Measurements from ENCODE around the gene PTPRT. TPM values are rescaled to one million over a fixed set of nuclear protein-coding genes. Genes with fewer than 3 reads are reported as not detected.

The PTPRT gene
- total and polyA plus RNA-seq, 12 donors, result 0.04 to 0.53 (median 0.22) TPM; not detected in 1

GRCh38 chr20:42697962-42698361 is 491.7 kb downstream of the PTPRT start:
- ATAC-seq (no peak), DNase-seq (no peak)
- Histone ChIP-seq H3K27me3 (peaks cover 0 to 4% (median 0%) of the 10 kb centered on the region in 7 donors), H3K36me3 (no peaks in the 10 kb centered on the region), H3K4me3 (no peak overlapping the region), H3K4me1 (no peaks in the 10 kb centered on the region), H3K27ac (no peak overlapping the region), H3K9me3 (peaks cover 0 to 6% (median 0%) of the 10 kb centered on the region in 11 donors)
- WGBS, 2 donors, result 75 to 80% methylated on average over 3 of the region's 3 CpGs
- TF ChIP-seq CTCF (IDR thresholded peaks at IDR 0.05), result no peak
- intact Hi-C loops (cut with DNase I), result no loop called here

GRCh38 chr20:42690842-42691437 is 498.8 kb downstream of the PTPRT start:
- Histone ChIP-seq H3K27me3 (peaks cover 0 to 9% (median 0%) of the 10 kb centered on the region in 7 donors), H3K27ac (no peak overlapping the region), H3K4me1 (no peaks in the 10 kb centered on the region), H3K36me3 (no peaks in the 10 kb centered on the region), H3K4me3 (no peak overlapping the region), H3K9me3 (peaks cover 0 to 20% (median 0%) of the 10 kb centered on the region in 11 donors)
- intact Hi-C loops (cut with DNase I), result no loop called here
- WGBS, 2 donors, result 81 to 84% methylated on average over 7 of the region's 7 CpGs
- DNase-seq (no peak), ATAC-seq (no peak)
- TF ChIP-seq CTCF (IDR thresholded peaks at IDR 0.05), result no peak

DNA sequence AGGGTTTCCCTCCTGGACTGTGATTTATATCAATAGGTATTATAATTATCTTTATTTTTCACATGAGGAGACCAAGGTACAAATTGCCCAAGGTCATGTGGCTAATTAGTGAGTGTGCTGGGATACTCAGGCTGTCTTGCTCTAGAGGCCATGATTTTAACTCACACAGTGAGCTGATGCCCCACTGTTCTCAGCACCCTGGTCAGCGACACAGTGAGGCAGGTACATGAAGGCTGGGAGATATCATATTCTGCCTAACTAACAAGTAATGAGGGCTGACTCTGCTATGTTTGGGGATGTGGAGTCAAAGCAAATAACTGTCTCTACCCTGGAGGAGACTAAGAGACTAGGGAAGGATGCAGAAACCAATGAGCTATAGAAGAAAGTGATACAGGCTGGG is 501.1 kb downstream of the PTPRT start:
- H3K4me3 ChIP-seq, result no peak overlapping the region
- H3K27ac ChIP-seq, result no peak overlapping the region
- H3K4me1 ChIP-seq, result no peaks in the 10 kb centered on the region
- H3K9me3 ChIP-seq, result peaks cover 0 to 20% (median 0%) of the 10 kb centered on the region in 11 donors
- TF ChIP-seq CTCF (IDR thresholded peaks at IDR 0.05), result no peak
- 45 to 46% methylated on average over 1 of the region's 1 CpG for WGBS, 2 donors
- no peak for DNase-seq
- intact Hi-C loops (cut with DNase I), result no loop called here
- ATAC-seq, result no peak
- H3K36me3 ChIP-seq, result no peaks in the 10 kb centered on the region
- peaks cover 0 to 9% (median 0%) of the 10 kb centered on the region in 7 donors for H3K27me3 ChIP-seq

GRCh38 chr20:42686057-42686456 is 503.6 kb downstream of the PTPRT start:
- peaks cover 0 to 8% (median 0%) of the 10 kb centered on the region in 11 donors for H3K9me3 ChIP-seq
- peaks cover 0 to 9% (median 0%) of the 10 kb centered on the region in 7 donors for H3K27me3 ChIP-seq
- 90 to 91% methylated on average over 2 of the region's 2 CpGs for WGBS, 2 donors
- DNase-seq, result no peak
- intact Hi-C loops (cut with DNase I), result no loop called here
- H3K27ac ChIP-seq, result no peak overlapping the region
- no peak overlapping the region for H3K4me3 ChIP-seq
- no peaks in the 10 kb centered on the region for H3K36me3 ChIP-seq
- TF ChIP-seq CTCF (IDR thresholded peaks at IDR 0.05), result no peak
- no peak for ATAC-seq
- no peaks in the 10 kb centered on the region for H3K4me1 ChIP-seq

All from heart right ventricle (tissue), 16 donors.